HEK293 (cell line): ENCODE measurements around the gene GJA3.

Source experiments
- CTCF ChIA-PET: fragments of 350-600 bp; formaldehyde crosslinking; extraction: SDS; loops from one replicate; lab custom pipeline; 2021; ENCODE audit warnings: antibody characterized with exemption; lab: Yijun Ruan, JAX
- POLR2A ChIA-PET: fragments of 300-600 bp; formaldehyde crosslinking; extraction: SDS; loops from one replicate; lab custom pipeline; 2020; ENCODE audit warnings: antibody characterized with exemption, inconsistent platforms; lab: Yijun Ruan, JAX
- H3K27ac ChIP-seq: fragments of 200-500 bp; sonication (Bioruptor generic); 2 replicates; pipeline ENCODE4 v1.5.1; 2014; ENCODE audit warnings: low read depth, low read length, control low read depth, inconsistent platforms; ENCODE audit errors: extremely low read depth
- H3K36me3 ChIP-seq, 2 experiments: fragments of 200-500 bp in 1 of 2; sonication (Bioruptor generic) in 1 of 2; 1 replicate in 1 of 2; 2 replicates in 1 of 2; pipeline ENCODE4 v1.5.1; 2014 to 2017; ENCODE audit warnings: inconsistent platforms in 2 of 2, low read length in 2 of 2; ENCODE audit not compliant: control insufficient read depth in 2 of 2, insufficient read depth in 1 of 2
- H3K4me1 ChIP-seq: fragments of 200-500 bp; sonication (Bioruptor generic); 2 replicates; pipeline ENCODE4 v1.5.1; 2014; ENCODE audit warnings: mild to moderate bottlenecking, low read length, inconsistent platforms; ENCODE audit not compliant: control insufficient read depth, insufficient read depth
- H3K4me3 ChIP-seq: 2 replicates; pipeline ENCODE4 v1.5.1; 2011; ENCODE audit warnings: low read depth, mild to moderate bottlenecking, control low read depth, low read length, moderate library complexity
- H3K9me3 ChIP-seq: fragments of 200-500 bp; sonication (Bioruptor generic); 2 replicates; pipeline ENCODE4 v1.5.1; 2014; ENCODE audit warnings: low read depth, low read length, inconsistent platforms; ENCODE audit not compliant: control insufficient read depth, insufficient read depth
- BCL6B ChIP-seq: fragments of 450-650 bp; formaldehyde crosslinking; IDR thresholded peaks from 2 replicates; pipeline ENCODE4 v1.5.1; 2017; ENCODE audit warnings: missing biosample characterization, missing genetic modification characterization
- GLI4 ChIP-seq: fragments of 450-650 bp; formaldehyde crosslinking; IDR thresholded peaks from 2 replicates; pipeline ENCODE4 v1.5.1; 2016; ENCODE audit warnings: missing biosample characterization, missing genetic modification characterization
- KLF1 ChIP-seq: fragments of 450-650 bp; formaldehyde crosslinking; IDR thresholded peaks from 2 replicates; pipeline ENCODE4 v1.5.1; 2016; ENCODE audit warnings: missing biosample characterization, missing genetic modification characterization
- KLF17 ChIP-seq: fragments of 450-650 bp; formaldehyde crosslinking; IDR thresholded peaks from 2 replicates; pipeline ENCODE4 v1.5.1; 2016; ENCODE audit warnings: missing biosample characterization, missing genetic modification characterization
- RBAK ChIP-seq: fragments of 450-650 bp; formaldehyde crosslinking; IDR thresholded peaks from 2 replicates; pipeline ENCODE4 v1.5.1; 2016; ENCODE audit warnings: missing biosample characterization, missing genetic modification characterization
- SP3 ChIP-seq: fragments of 450-650 bp; formaldehyde crosslinking; IDR thresholded peaks from 2 replicates; pipeline ENCODE4 v1.5.1; 2016; ENCODE audit warnings: missing biosample characterization, missing genetic modification characterization
- TSHZ1 ChIP-seq: fragments of 450-650 bp; formaldehyde crosslinking; IDR thresholded peaks from 2 replicates; pipeline ENCODE4 v1.5.1; 2016; ENCODE audit warnings: missing biosample characterization, missing genetic modification characterization, borderline replicate concordance
- WT1 ChIP-seq: fragments of 450-650 bp; formaldehyde crosslinking; IDR thresholded peaks from 2 replicates; pipeline ENCODE4 v1.5.1; 2016; ENCODE audit warnings: missing biosample characterization, missing genetic modification characterization
- ZBTB17 ChIP-seq: fragments of 450-650 bp; formaldehyde crosslinking; IDR thresholded peaks from 2 replicates; pipeline ENCODE4 v1.5.1; 2016; ENCODE audit warnings: missing biosample characterization, missing genetic modification characterization
- ZBTB20 ChIP-seq: fragments of 450-650 bp; formaldehyde crosslinking; IDR thresholded peaks from 2 replicates; pipeline ENCODE4 v1.5.1; 2016; ENCODE audit warnings: missing biosample characterization, missing genetic modification characterization
- ZBTB21 ChIP-seq: fragments of 450-650 bp; formaldehyde crosslinking; IDR thresholded peaks from 2 replicates; pipeline ENCODE4 v1.5.1; 2017; ENCODE audit warnings: missing biosample characterization, missing genetic modification characterization
- ZBTB7A ChIP-seq: fragments of 450-650 bp; formaldehyde crosslinking; IDR thresholded peaks from 2 replicates; pipeline ENCODE4 v1.5.1; 2016; ENCODE audit warnings: low read depth, missing biosample characterization, missing genetic modification characterization
- ZNF148 ChIP-seq: fragments of 450-650 bp; formaldehyde crosslinking; IDR thresholded peaks from 2 replicates; pipeline ENCODE4 v1.5.0; 2017; ENCODE audit warnings: missing biosample characterization, missing genetic modification characterization, borderline replicate concordance
- ZNF16 ChIP-seq: fragments of 450-650 bp; formaldehyde crosslinking; IDR thresholded peaks from 2 replicates; pipeline ENCODE4 v1.5.1; 2016; ENCODE audit warnings: low read depth, missing biosample characterization, missing genetic modification characterization
- ZNF23 ChIP-seq: fragments of 450-650 bp; formaldehyde crosslinking; IDR thresholded peaks from 2 replicates; pipeline ENCODE4 v1.5.1; 2016; ENCODE audit warnings: missing biosample characterization, missing genetic modification characterization, borderline replicate concordance
- ZNF266 ChIP-seq: fragments of 450-650 bp; formaldehyde crosslinking; IDR thresholded peaks from 2 replicates; pipeline ENCODE4 v1.5.1; 2016; ENCODE audit warnings: missing biosample characterization, missing genetic modification characterization, low read depth
- ZNF324 ChIP-seq: fragments of 450-650 bp; formaldehyde crosslinking; IDR thresholded peaks from 2 replicates; pipeline ENCODE4 v1.5.1; 2016; ENCODE audit warnings: missing biosample characterization, missing genetic modification characterization
- ZNF394 ChIP-seq: fragments of 450-650 bp; formaldehyde crosslinking; IDR thresholded peaks from 2 replicates; pipeline ENCODE4 v1.5.1; 2016; ENCODE audit warnings: missing biosample characterization, missing genetic modification characterization, mild to moderate bottlenecking, moderate library complexity, borderline replicate concordance
- ZNF513 ChIP-seq: fragments of 450-650 bp; IDR thresholded peaks from 2 replicates; pipeline ENCODE4 v1.5.1; 2018; ENCODE audit warnings: missing biosample characterization, missing genetic modification characterization
- ZNF544 ChIP-seq: fragments of 450-650 bp; formaldehyde crosslinking; IDR thresholded peaks from 2 replicates; pipeline ENCODE4 v1.5.0; 2017; ENCODE audit warnings: missing biosample characterization, missing genetic modification characterization
- ZNF549 ChIP-seq: fragments of 450-650 bp; IDR thresholded peaks from 2 replicates; pipeline ENCODE4 v1.5.1; 2018; ENCODE audit warnings: missing biosample characterization, missing genetic modification characterization, mild to moderate bottlenecking, inconsistent platforms, moderate library complexity
- ZNF585B ChIP-seq: fragments of 450-650 bp; formaldehyde crosslinking; IDR thresholded peaks from 2 replicates; pipeline ENCODE4 v1.5.1; 2016; ENCODE audit warnings: missing biosample characterization, missing genetic modification characterization
- ZNF600 ChIP-seq: fragments of 450-650 bp; formaldehyde crosslinking; IDR thresholded peaks from 2 replicates; pipeline ENCODE4 v1.5.1; 2016; ENCODE audit warnings: missing biosample characterization, missing genetic modification characterization
- ZNF629 ChIP-seq: fragments of 450-650 bp; formaldehyde crosslinking; IDR thresholded peaks from 2 replicates; pipeline ENCODE4 v1.5.1; 2017; ENCODE audit warnings: missing biosample characterization, missing genetic modification characterization
- ZNF660 ChIP-seq: fragments of 450-650 bp; IDR thresholded peaks from 2 replicates; pipeline ENCODE4 v1.5.1; 2018; ENCODE audit warnings: missing biosample characterization, mild to moderate bottlenecking, missing genetic modification characterization
- ZNF785 ChIP-seq: fragments of 450-650 bp; formaldehyde crosslinking; IDR thresholded peaks from 2 replicates; pipeline ENCODE4 v1.5.1; 2016; ENCODE audit warnings: missing biosample characterization, missing genetic modification characterization

The GJA3 gene

GRCh38 chr13:20127562-20128458, 33.0 kb downstream of the GJA3 start:
- peak overlapping the region; percentile 36 for H3K4me3 ChIP-seq
- POLR2A ChIA-PET: interaction anchor here (0.6 to 1.7 kb wide), 5 partner anchors 9 to 319 kb away, joined by 3 to 10 read pairs (median 3); partner anchors contain the start of genes GJA3 and ZMYM5
- TF ChIP-seq ZNF585B (tag by site-specific recombination) (no peak), ZNF23 (no peak), SP3 (tag by site-specific recombination) (peak; percentile 58), ZBTB17 (tag by site-specific recombination) (peak; percentile 69), ZNF394 (peak; percentile 71; the same call in 1 of the 2 replicates), ZNF148 (no peak), ZBTB21 (no peak), KLF1 (peak; percentile 74), TSHZ1 (tag by site-specific recombination) (no peak), ZBTB20 (tag by site-specific recombination) (peak; percentile 96), ZNF544 (no peak), ZNF660 (tag by site-specific recombination) (peak; percentile 57; the same call in 1 of the 2 replicates), ZNF600 (tag by site-specific recombination) (peak; percentile 89), ZNF266 (tag by site-specific recombination) (no peak), ZNF785 (tag by site-specific recombination) (0 out of 2 replicates have a peak, but pooled peaks have one; percentile 56), ZNF324 (0 out of 2 replicates have a peak, but pooled peaks have one; percentile 37), RBAK (tag by site-specific recombination) (no peak), KLF17 (peak; percentile 78; the same call in 1 of the 2 replicates), GLI4 (tag by site-specific recombination) (peak; percentile 64; the same call in 1 of the 2 replicates), ZNF513 (tag by site-specific recombination) (no peak), ZNF549 (peak; percentile 83), WT1 (tag by site-specific recombination) (peak; percentile 44; the same call in 1 of the 2 replicates), ZNF629 (peak; percentile 46), BCL6B (tag by site-specific recombination) (no peak), ZBTB7A (tag by site-specific recombination) (peak; percentile 75), ZNF16 (no peak)

More at GRCh38 chr13:20127562-20128458, 33.0 kb downstream of the GJA3 start:
- H3K9me3 ChIP-seq: no peaks in the 10 kb centered on the region
- H3K4me1 ChIP-seq: no peaks in the 10 kb centered on the region; the same call in 1 of the 2 replicates
- peak overlapping the region; percentile 89 for H3K27ac ChIP-seq
- CTCF ChIA-PET: interaction anchor here (0.6 to 1.6 kb wide), 14 partner anchors 12 to 251 kb away, joined by 3 to 6 read pairs (median 4); no protein-coding TSS in a partner anchor
- no peaks in the 10 kb centered on the region for H3K36me3 ChIP-seq
